HG02588 (cell line): ENCODE measurements around the gene LPP.

Experiments
- ATAC-seq: cut with Tn5 transposase; IDR thresholded peaks from one replicate; pipeline ENCODE4 v1.9.1; 2021; ENCODE audit warnings: mild to moderate bottlenecking, moderate library complexity; ENCODE audit not compliant: unreplicated experiment

LPP gene

GRCh38 chr3:188761439-188761838 lies 607.5 kb downstream of the LPP start:
- ATAC-seq = no peak

GRCh38 chr3:188761964-188762363 lies 608.0 kb downstream of the LPP start:
- no peak for ATAC-seq

GRCh38 chr3:188764609-188765008 lies 610.7 kb downstream of the LPP start:
- ATAC-seq = no peak

GRCh38 chr3:188769831-188770230 lies 615.9 kb downstream of the LPP start:
- ATAC-seq = no peak

GRCh38 chr3:188772886-188773285 lies 618.9 kb downstream of the LPP start:
- no peak for ATAC-seq

GRCh38 chr3:188775412-188775811 lies 621.5 kb downstream of the LPP start:
- no peak for ATAC-seq

GRCh38 chr3:188776447-188776846 lies 622.5 kb downstream of the LPP start:
- no peak for ATAC-seq

- ATAC-seq = no peak
Observed at GRCh38 chr3:188778091-188778852, 624.3 kb downstream of the LPP start.

GRCh38 chr3:188779281-188779980 lies 625.5 kb downstream of the LPP start:
- ATAC-seq = no peak

- no peak for ATAC-seq
Observed at GRCh38 chr3:188780193-188781147, 626.5 kb downstream of the LPP start.

- no peak for ATAC-seq
Observed at GRCh38 chr3:188782613-188783124, 628.7 kb downstream of the LPP start.

GRCh38 chr3:188786424-188786823 lies 632.5 kb downstream of the LPP start:
- ATAC-seq = no peak

GRCh38 chr3:188788621-188789081 lies 634.7 kb downstream of the LPP start:
- no peak for ATAC-seq

GRCh38 chr3:188789251-188789650 lies 635.3 kb downstream of the LPP start:
- ATAC-seq = no peak

GRCh38 chr3:188791311-188791710 lies 637.4 kb downstream of the LPP start:
- no peak for ATAC-seq

GRCh38 chr3:188792793-188793192 lies 638.8 kb downstream of the LPP start:
- no peak for ATAC-seq

GRCh38 chr3:188796122-188796631 lies 642.2 kb downstream of the LPP start:
- ATAC-seq = peak; percentile 53

- no peak for ATAC-seq
Observed at GRCh38 chr3:188797045-188797444, 643.1 kb downstream of the LPP start.

- no peak for ATAC-seq
Observed at GRCh38 chr3:188798556-188799145, 644.7 kb downstream of the LPP start.

GRCh38 chr3:188801393-188801792 lies 647.4 kb downstream of the LPP start:
- ATAC-seq = no peak
